ENCODE data around the gene SLC22A15.

DNA sequence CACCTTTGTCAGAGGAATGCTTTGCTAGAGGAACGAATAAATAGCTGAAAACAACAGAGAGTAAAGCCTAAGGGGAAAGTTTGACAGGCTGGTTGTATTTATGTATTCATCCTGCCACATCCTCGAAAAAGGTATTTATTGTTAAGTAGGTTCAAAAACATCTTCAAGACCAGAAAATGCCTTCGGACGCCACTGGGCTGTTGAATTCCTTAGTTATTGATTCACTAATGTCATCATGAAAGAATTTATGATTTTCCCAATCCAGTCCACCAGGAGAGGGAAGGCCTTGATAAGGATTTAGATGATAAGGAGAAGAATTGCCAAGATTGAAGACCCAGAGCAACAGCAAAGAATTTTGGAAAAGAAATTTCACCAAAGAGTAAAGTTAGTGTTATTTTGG, 99.7 kb downstream of the SLC22A15 start:
- TF ChIP-seq, protein P1, sequence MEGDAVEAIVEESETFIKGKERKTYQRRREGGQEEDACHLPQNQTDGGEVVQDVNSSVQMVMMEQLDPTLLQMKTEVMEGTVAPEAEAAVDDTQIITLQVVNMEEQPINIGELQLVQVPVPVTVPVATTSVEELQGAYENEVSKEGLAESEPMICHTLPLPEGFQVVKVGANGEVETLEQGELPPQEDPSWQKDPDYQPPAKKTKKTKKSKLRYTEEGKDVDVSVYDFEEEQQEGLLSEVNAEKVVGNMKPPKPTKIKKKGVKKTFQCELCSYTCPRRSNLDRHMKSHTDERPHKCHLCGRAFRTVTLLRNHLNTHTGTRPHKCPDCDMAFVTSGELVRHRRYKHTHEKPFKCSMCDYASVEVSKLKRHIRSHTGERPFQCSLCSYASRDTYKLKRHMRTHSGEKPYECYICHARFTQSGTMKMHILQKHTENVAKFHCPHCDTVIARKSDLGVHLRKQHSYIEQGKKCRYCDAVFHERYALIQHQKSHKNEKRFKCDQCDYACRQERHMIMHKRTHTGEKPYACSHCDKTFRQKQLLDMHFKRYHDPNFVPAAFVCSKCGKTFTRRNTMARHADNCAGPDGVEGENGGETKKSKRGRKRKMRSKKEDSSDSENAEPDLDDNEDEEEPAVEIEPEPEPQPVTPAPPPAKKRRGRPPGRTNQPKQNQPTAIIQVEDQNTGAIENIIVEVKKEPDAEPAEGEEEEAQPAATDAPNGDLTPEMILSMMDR (IDR thresholded peaks at IDR 0.05; ENCODE audit: insufficient read depth, low read length), result no peak
- TF ChIP-seq, protein P2, sequence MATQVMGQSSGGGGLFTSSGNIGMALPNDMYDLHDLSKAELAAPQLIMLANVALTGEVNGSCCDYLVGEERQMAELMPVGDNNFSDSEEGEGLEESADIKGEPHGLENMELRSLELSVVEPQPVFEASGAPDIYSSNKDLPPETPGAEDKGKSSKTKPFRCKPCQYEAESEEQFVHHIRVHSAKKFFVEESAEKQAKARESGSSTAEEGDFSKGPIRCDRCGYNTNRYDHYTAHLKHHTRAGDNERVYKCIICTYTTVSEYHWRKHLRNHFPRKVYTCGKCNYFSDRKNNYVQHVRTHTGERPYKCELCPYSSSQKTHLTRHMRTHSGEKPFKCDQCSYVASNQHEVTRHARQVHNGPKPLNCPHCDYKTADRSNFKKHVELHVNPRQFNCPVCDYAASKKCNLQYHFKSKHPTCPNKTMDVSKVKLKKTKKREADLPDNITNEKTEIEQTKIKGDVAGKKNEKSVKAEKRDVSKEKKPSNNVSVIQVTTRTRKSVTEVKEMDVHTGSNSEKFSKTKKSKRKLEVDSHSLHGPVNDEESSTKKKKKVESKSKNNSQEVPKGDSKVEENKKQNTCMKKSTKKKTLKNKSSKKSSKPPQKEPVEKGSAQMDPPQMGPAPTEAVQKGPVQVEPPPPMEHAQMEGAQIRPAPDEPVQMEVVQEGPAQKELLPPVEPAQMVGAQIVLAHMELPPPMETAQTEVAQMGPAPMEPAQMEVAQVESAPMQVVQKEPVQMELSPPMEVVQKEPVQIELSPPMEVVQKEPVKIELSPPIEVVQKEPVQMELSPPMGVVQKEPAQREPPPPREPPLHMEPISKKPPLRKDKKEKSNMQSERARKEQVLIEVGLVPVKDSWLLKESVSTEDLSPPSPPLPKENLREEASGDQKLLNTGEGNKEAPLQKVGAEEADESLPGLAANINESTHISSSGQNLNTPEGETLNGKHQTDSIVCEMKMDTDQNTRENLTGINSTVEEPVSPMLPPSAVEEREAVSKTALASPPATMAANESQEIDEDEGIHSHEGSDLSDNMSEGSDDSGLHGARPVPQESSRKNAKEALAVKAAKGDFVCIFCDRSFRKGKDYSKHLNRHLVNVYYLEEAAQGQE (IDR thresholded peaks at IDR 0.05; ENCODE audit: insufficient replicate concordance, low read depth), result no peak
- TF ChIP-seq POLR2AphosphoS5 (IDR thresholded peaks at IDR 0.05; ENCODE audit: low read depth), result no peak

Measured in HL-60 (cell line).